OCI-LY1 (cell line): ENCODE data around the gene RASSF8.

Experiments
- H2AFZ ChIP-seq: fragments of 200-600 bp; sonication (generic), shearing (Covaris generic); 2 replicates; pipeline ENCODE4 v1.6.0; 2014; ENCODE audit warnings: antibody characterized with exemption, mild to moderate bottlenecking, low read length
- H3F3A ChIP-seq: fragments of 200-600 bp; sonication (generic), shearing (Covaris generic); 2 replicates; pipeline ENCODE4 v1.6.0; 2014; ENCODE audit warnings: mild to moderate bottlenecking, antibody characterized with exemption, low read length, moderate library complexity; ENCODE audit not compliant: insufficient read depth
- H3K27ac ChIP-seq: fragments of 200-600 bp; sonication (generic); 2 replicates; pipeline ENCODE4 v1.5.1; 2014; ENCODE audit warnings: low read length, mixed run types, mild to moderate bottlenecking, low read depth; ENCODE audit not compliant: poor library complexity, severe bottlenecking
- H3K27me3 ChIP-seq: fragments of 200-600 bp; sonication (generic); 2 replicates; pipeline ENCODE4 v1.6.0; 2014; ENCODE audit warnings: antibody characterized with exemption, mild to moderate bottlenecking, low read length, moderate library complexity; ENCODE audit not compliant: insufficient read depth
- H3K36me3 ChIP-seq: fragments of 200-600 bp; sonication (generic); 2 replicates; pipeline ENCODE4 v1.6.1; 2014; ENCODE audit warnings: mild to moderate bottlenecking, antibody characterized with exemption, low read length, moderate library complexity, mixed read lengths; ENCODE audit not compliant: insufficient read depth
- H3K4me1 ChIP-seq: fragments of 200-600 bp; sonication (generic); 2 replicates; pipeline ENCODE4 v1.5.1; 2014; ENCODE audit warnings: mild to moderate bottlenecking, low read length, moderate library complexity; ENCODE audit not compliant: insufficient read depth, severe bottlenecking
- H3K4me2 ChIP-seq: fragments of 200-600 bp; sonication (generic), shearing (Covaris generic); 2 replicates; pipeline ENCODE4 v1.6.1; 2014; ENCODE audit warnings: low read length
- H3K4me3 ChIP-seq: fragments of 200-600 bp; sonication (generic); 2 replicates; pipeline ENCODE4 v1.5.1; 2014; ENCODE audit warnings: low read length, low read depth, mild to moderate bottlenecking, mixed read lengths; ENCODE audit not compliant: poor library complexity, severe bottlenecking
- H3K79me2 ChIP-seq: fragments of 200-600 bp; shearing (Covaris generic); 2 replicates; pipeline ENCODE4 v1.6.1; 2016; ENCODE audit warnings: mixed run types, low read length, mixed read lengths; ENCODE audit not compliant: insufficient read depth
- H3K9ac ChIP-seq: fragments of 200-600 bp; sonication (generic), shearing (Covaris generic); 2 replicates; pipeline ENCODE4 v1.6.1; 2014; ENCODE audit warnings: mild to moderate bottlenecking, low read length, mixed read lengths
- H3K9me2 ChIP-seq: fragments of 200-600 bp; sonication (generic), shearing (Covaris generic); 2 replicates; pipeline ENCODE4 v1.6.1; 2014; ENCODE audit warnings: low read depth, mild to moderate bottlenecking, low read length, mixed read lengths
- H3K9me3 ChIP-seq: fragments of 200-600 bp; shearing (Covaris generic); 2 replicates; pipeline ENCODE4 v1.6.1; 2014; ENCODE audit warnings: low read length, mixed read lengths
- H4K20me1 ChIP-seq: fragments of 200-600 bp; sonication (generic), shearing (Covaris generic); 2 replicates; pipeline ENCODE4 v1.6.0; 2016; ENCODE audit warnings: mild to moderate bottlenecking, low read length; ENCODE audit not compliant: insufficient read depth
- CTCF ChIP-seq: fragments of 200-600 bp; sonication (generic), shearing (Covaris generic); IDR thresholded peaks from 2 replicates; pipeline ENCODE4 v1.5.1; 2017; ENCODE audit warnings: mild to moderate bottlenecking, antibody characterized with exemption, low read length, moderate library complexity, mixed read lengths
- EZH2 ChIP-seq: fragments of 200-600 bp; sonication (generic), shearing (Covaris generic); IDR thresholded peaks from 2 replicates; pipeline ENCODE4 v1.8.0; 2017; ENCODE audit warnings: borderline replicate concordance, mixed run types, mild to moderate bottlenecking, antibody characterized with exemption, low read length, moderate library complexity, mixed read lengths

RASSF8 gene

GRCh38 chr12:26125400-26126339 lies 167.2 kb downstream of the RASSF8 start:
- peaks cover 32% of the 10 kb centered on the region for H3K4me1 ChIP-seq
- no peaks in the 10 kb centered on the region for H4K20me1 ChIP-seq
- H3K9me3 ChIP-seq = no peaks in the 10 kb centered on the region
- H3K4me2 ChIP-seq = peak overlapping the region; percentile 74
- H3K27me3 ChIP-seq = peaks cover 4% of the 10 kb centered on the region; the same call in 1 of the 2 replicates
- no peaks in the 10 kb centered on the region for H3F3A ChIP-seq
- H3K9me2 ChIP-seq = no peaks in the 10 kb centered on the region
- TF ChIP-seq CTCF (no peak), EZH2 (no peak)
- H3K27ac ChIP-seq = no peak overlapping the region
- H3K79me2 ChIP-seq = no peaks in the 10 kb centered on the region
- no peak overlapping the region for H3K9ac ChIP-seq
- H2AFZ ChIP-seq = no peak overlapping the region
- no peaks in the 10 kb centered on the region for H3K36me3 ChIP-seq
- peak overlapping the region; percentile 53 for H3K4me3 ChIP-seq

GRCh38 chr12:26126340-26127284 lies 168.1 kb downstream of the RASSF8 start:
- TF ChIP-seq CTCF = no peak
- TF ChIP-seq EZH2 = no peak
- Histone ChIP-seq H3K27me3 (peaks cover 4% of the 10 kb centered on the region; the same call in 1 of the 2 replicates), H3K4me2 (peak overlapping the region; percentile 74), H3K79me2 (no peaks in the 10 kb centered on the region), H3K4me3 (peak overlapping the region; percentile 53), H3F3A (no peaks in the 10 kb centered on the region), H3K36me3 (no peaks in the 10 kb centered on the region), H4K20me1 (no peaks in the 10 kb centered on the region), H3K9me2 (no peaks in the 10 kb centered on the region), H3K9me3 (no peaks in the 10 kb centered on the region), H3K27ac (no peak overlapping the region), H2AFZ (no peak overlapping the region), H3K4me1 (peaks cover 30% of the 10 kb centered on the region), H3K9ac (no peak overlapping the region)

- Histone ChIP-seq H3K27me3 (peaks cover 4% of the 10 kb centered on the region; the same call in 1 of the 2 replicates), H3K27ac (no peak overlapping the region), H3K9ac (no peak overlapping the region)
Measured at GRCh38 chr12:26127404-26127803, 168.9 kb downstream of the RASSF8 start.

More at GRCh38 chr12:26127404-26127803, 168.9 kb downstream of the RASSF8 start:
- no peaks in the 10 kb centered on the region for H3K36me3 ChIP-seq
- no peak overlapping the region for H2AFZ ChIP-seq
- H3K4me1 ChIP-seq = peaks cover 26% of the 10 kb centered on the region
- no peaks in the 10 kb centered on the region for H3K9me2 ChIP-seq
- no peaks in the 10 kb centered on the region for H3K9me3 ChIP-seq
- no peak for TF ChIP-seq CTCF
- TF ChIP-seq EZH2 = no peak
- no peaks in the 10 kb centered on the region for H4K20me1 ChIP-seq
- H3K79me2 ChIP-seq = no peaks in the 10 kb centered on the region
- H3K4me3 ChIP-seq = no peak overlapping the region
- no peak overlapping the region for H3K4me2 ChIP-seq
- no peaks in the 10 kb centered on the region for H3F3A ChIP-seq
